Loucy (cell line): ENCODE measurements around the gene ALDOA.

ENCODE experiments used
- H2AFZ ChIP-seq: fragments of 200-600 bp; sonication (generic); 2 replicates; pipeline ENCODE4 v1.6.0; 2016; ENCODE audit warnings: antibody characterized with exemption, mild to moderate bottlenecking, low read length, moderate library complexity
- H3F3A ChIP-seq: fragments of 200-600 bp; 2 replicates; pipeline ENCODE4 v1.6.0; 2016; ENCODE audit warnings: antibody characterized with exemption, low read depth, mild to moderate bottlenecking
- H3K27me3 ChIP-seq: fragments of 200-600 bp; sonication (generic); 2 replicates; pipeline ENCODE4 v1.6.1; 2014; ENCODE audit warnings: low read length, mild to moderate bottlenecking; ENCODE audit not compliant: insufficient read depth, poor library complexity, severe bottlenecking
- H3K36me3 ChIP-seq: fragments of 200-600 bp; sonication (generic); 2 replicates; pipeline ENCODE4 v1.6.1; 2016; ENCODE audit warnings: low read length; ENCODE audit not compliant: insufficient read depth
- H3K4me1 ChIP-seq: fragments of 200-600 bp; sonication (generic); 2 replicates; pipeline ENCODE4 v1.5.1; 2014; ENCODE audit warnings: low read length, mild to moderate bottlenecking; ENCODE audit not compliant: insufficient read depth, poor library complexity, severe bottlenecking
- H3K4me2 ChIP-seq: fragments of 200-600 bp; sonication (generic); 2 replicates; pipeline ENCODE4 v1.6.0; 2014; ENCODE audit warnings: antibody characterized with exemption, low read length, low read depth, mild to moderate bottlenecking; ENCODE audit not compliant: poor library complexity, severe bottlenecking
- H3K4me3 ChIP-seq: fragments of 200-600 bp; sonication (generic); 2 replicates; pipeline ENCODE4 v1.5.1; 2014; ENCODE audit warnings: low read length, mild to moderate bottlenecking, mixed read lengths; ENCODE audit not compliant: poor library complexity, severe bottlenecking
- H3K79me2 ChIP-seq: fragments of 200-600 bp; sonication (generic); 2 replicates; pipeline ENCODE4 v1.6.1; 2014; ENCODE audit warnings: low read length; ENCODE audit not compliant: insufficient read depth
- H3K9ac ChIP-seq: fragments of 200-600 bp; sonication (generic); 2 replicates; pipeline ENCODE4 v1.6.0; 2014; ENCODE audit warnings: mild to moderate bottlenecking, low read depth, low read length, moderate library complexity; ENCODE audit not compliant: poor library complexity, severe bottlenecking
- H3K9me2 ChIP-seq: fragments of 200-600 bp; sonication (generic); replicated peaks from 2 replicates; pipeline ENCODE4 v1.6.1; 2016; ENCODE audit warnings: low read depth, low read length, mixed read lengths
- H3K9me3 ChIP-seq: fragments of 200-600 bp; sonication (generic); 2 replicates; pipeline ENCODE4 v1.6.1; 2014; ENCODE audit warnings: mild to moderate bottlenecking, antibody characterized with exemption, low read length, low read depth; ENCODE audit not compliant: insufficient read depth
- H4K20me1 ChIP-seq: fragments of 200-600 bp; sonication (generic); 2 replicates; pipeline ENCODE4 v1.6.0; 2014; ENCODE audit warnings: antibody characterized with exemption, low read length, mild to moderate bottlenecking; ENCODE audit not compliant: insufficient read depth, poor library complexity, severe bottlenecking
- EZH2phosphoT487 ChIP-seq: fragments of 200-600 bp; IDR thresholded peaks from 2 replicates; pipeline ENCODE4 v1.6.1; 2018; ENCODE audit warnings: antibody characterized with exemption, mild to moderate bottlenecking, moderate library complexity, borderline replicate concordance
- TF ChIP-seq, protein P1 (sequence below): fragments of 200-600 bp; sonication (generic); conservative IDR thresholded peaks from 2 replicates; pipeline ENCODE4 v1.5.1; 2014; ENCODE audit warnings: mild to moderate bottlenecking, antibody characterized with exemption, low read length

Gene ALDOA

GRCh38 chr16:30053376-30054015 lies 12.1 kb upstream of the ALDOA start:
- Histone ChIP-seq H3F3A (no peaks in the 10 kb centered on the region), H3K4me1 (peaks cover 20% of the 10 kb centered on the region), H3K9me3 (no peaks in the 10 kb centered on the region), H3K4me3 (peak overlapping the region; percentile 88), H3K36me3 (no peaks in the 10 kb centered on the region), H3K27me3 (no peaks in the 10 kb centered on the region), H3K79me2 (peaks cover 19% of the 10 kb centered on the region), H3K9ac (peak overlapping the region; percentile 88), H2AFZ (peak overlapping the region; percentile 85), H3K4me2 (peak overlapping the region; percentile 99), H3K9me2 (no peaks in the 10 kb centered on the region), H4K20me1 (no peaks in the 10 kb centered on the region)
- TF ChIP-seq, protein P1, sequence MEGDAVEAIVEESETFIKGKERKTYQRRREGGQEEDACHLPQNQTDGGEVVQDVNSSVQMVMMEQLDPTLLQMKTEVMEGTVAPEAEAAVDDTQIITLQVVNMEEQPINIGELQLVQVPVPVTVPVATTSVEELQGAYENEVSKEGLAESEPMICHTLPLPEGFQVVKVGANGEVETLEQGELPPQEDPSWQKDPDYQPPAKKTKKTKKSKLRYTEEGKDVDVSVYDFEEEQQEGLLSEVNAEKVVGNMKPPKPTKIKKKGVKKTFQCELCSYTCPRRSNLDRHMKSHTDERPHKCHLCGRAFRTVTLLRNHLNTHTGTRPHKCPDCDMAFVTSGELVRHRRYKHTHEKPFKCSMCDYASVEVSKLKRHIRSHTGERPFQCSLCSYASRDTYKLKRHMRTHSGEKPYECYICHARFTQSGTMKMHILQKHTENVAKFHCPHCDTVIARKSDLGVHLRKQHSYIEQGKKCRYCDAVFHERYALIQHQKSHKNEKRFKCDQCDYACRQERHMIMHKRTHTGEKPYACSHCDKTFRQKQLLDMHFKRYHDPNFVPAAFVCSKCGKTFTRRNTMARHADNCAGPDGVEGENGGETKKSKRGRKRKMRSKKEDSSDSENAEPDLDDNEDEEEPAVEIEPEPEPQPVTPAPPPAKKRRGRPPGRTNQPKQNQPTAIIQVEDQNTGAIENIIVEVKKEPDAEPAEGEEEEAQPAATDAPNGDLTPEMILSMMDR: no peak
- no peak for TF ChIP-seq EZH2phosphoT487

GRCh38 chr16:30054451-30054850 lies 11.1 kb upstream of the ALDOA start:
- Histone ChIP-seq H2AFZ (peak overlapping the region; percentile 63; the same call in 1 of the 2 replicates), H3F3A (no peaks in the 10 kb centered on the region), H4K20me1 (no peaks in the 10 kb centered on the region), H3K9ac (peak overlapping the region; percentile 9), H3K79me2 (peaks cover 19% of the 10 kb centered on the region), H3K4me2 (peak overlapping the region; percentile 68), H3K9me2 (no peaks in the 10 kb centered on the region), H3K9me3 (no peaks in the 10 kb centered on the region), H3K4me1 (peaks cover 20% of the 10 kb centered on the region), H3K4me3 (peak overlapping the region; percentile 53), H3K27me3 (no peaks in the 10 kb centered on the region), H3K36me3 (no peaks in the 10 kb centered on the region)
- TF ChIP-seq, protein P1: no peak
- TF ChIP-seq EZH2phosphoT487: no peak

DNA sequence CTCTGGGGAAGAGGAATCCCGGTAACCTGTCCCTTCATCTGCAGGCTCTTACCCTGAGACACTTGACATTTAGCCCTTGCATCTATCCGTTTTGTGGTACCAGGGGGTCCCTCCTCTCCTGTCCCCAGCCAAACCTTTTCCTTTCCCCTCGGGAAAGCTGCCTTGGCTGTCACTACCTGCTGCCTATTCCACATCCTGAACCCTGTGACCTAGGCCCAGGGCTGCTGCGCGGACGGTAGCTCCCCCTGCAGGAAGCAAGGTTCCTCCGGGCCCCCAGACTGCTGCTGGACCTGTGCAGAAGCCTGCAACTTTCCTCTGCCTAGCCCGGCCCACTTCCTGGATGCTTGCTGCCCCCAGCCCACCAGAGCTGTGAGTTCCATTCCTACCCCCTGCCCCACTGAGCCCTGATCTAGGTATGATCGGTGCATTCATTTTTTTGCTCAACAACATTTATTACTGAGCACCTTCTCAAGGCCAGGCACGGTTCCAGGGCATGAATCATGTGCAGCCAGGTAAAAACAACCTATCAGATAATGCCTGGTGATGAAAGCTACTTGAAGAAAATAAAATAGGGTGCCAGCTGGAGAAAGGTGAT lies 10.5 kb upstream of the ALDOA start:
- Histone ChIP-seq H3K27me3 (no peaks in the 10 kb centered on the region), H3K4me2 (peak overlapping the region; percentile 68), H2AFZ (peak overlapping the region; percentile 77), H3K4me1 (peaks cover 20% of the 10 kb centered on the region), H4K20me1 (no peaks in the 10 kb centered on the region), H3K9me3 (no peaks in the 10 kb centered on the region), H3K79me2 (peaks cover 19% of the 10 kb centered on the region), H3F3A (no peaks in the 10 kb centered on the region), H3K9ac (peak overlapping the region; percentile 53), H3K9me2 (no peaks in the 10 kb centered on the region), H3K36me3 (no peaks in the 10 kb centered on the region), H3K4me3 (peak overlapping the region; percentile 53)
- no peak for TF ChIP-seq EZH2phosphoT487
- TF ChIP-seq, protein P1: peak; percentile 88
